HepG2 (cell line): ENCODE measurements around the gene ALLC. TPM values are rescaled to one million over a fixed set of nuclear protein-coding genes. Genes with fewer than 3 reads are reported as not detected.

ENCODE experiments used
- BCL6 ChIP-seq: IDR thresholded peaks from 2 replicates; pipeline ENCODE4 v1.6.1; 2016; ENCODE audit warnings: missing genetic modification reagents, missing compliant biosample characterization
- DMAP1 ChIP-seq: IDR thresholded peaks from 2 replicates; pipeline ENCODE4 v1.6.1; 2016
- GABPB1 ChIP-seq: IDR thresholded peaks from 2 replicates; pipeline ENCODE4 v1.6.1; 2016; ENCODE audit warnings: mild to moderate bottlenecking, missing genetic modification reagents, moderate library complexity, missing compliant biosample characterization
- HDAC1 ChIP-seq: sonication (generic); formaldehyde crosslinking; IDR thresholded peaks from 2 replicates; pipeline ENCODE4 v1.5.1; 2020; ENCODE audit warnings: mild to moderate bottlenecking, missing genetic modification reagents
- KDM5B ChIP-seq: sonication (generic); formaldehyde crosslinking; IDR thresholded peaks from 2 replicates; pipeline ENCODE4 v1.4.0; 2020; ENCODE audit warnings: missing genetic modification reagents, mild to moderate bottlenecking, borderline replicate concordance
- MAFF ChIP-seq: IDR thresholded peaks from 2 replicates; pipeline ENCODE4 v1.6.1; 2011; ENCODE audit warnings: low read depth, low read length, improper control_type of control experiment
- MTA1 ChIP-seq: sonication (generic); formaldehyde crosslinking; IDR thresholded peaks from 2 replicates; pipeline ENCODE4 v1.4.0; 2020; ENCODE audit warnings: missing genetic modification reagents, mild to moderate bottlenecking, borderline replicate concordance
- PHF21A ChIP-seq: sonication (generic); formaldehyde crosslinking; IDR thresholded peaks from 2 replicates; pipeline ENCODE4 v1.5.0; 2020; ENCODE audit warnings: mild to moderate bottlenecking, missing genetic modification reagents
- ZMYM2 ChIP-seq: sonication (generic); formaldehyde crosslinking; IDR thresholded peaks from 2 replicates; pipeline ENCODE4 v1.8.0; 2022; ENCODE audit warnings: mild to moderate bottlenecking, missing genetic modification reagents
- ZNF3 ChIP-seq: IDR thresholded peaks from 2 replicates; pipeline ENCODE4 v1.7.0; 2017; ENCODE audit warnings: inconsistent platforms
- ZNF441 ChIP-seq: sonication (generic); formaldehyde crosslinking; IDR thresholded peaks from 2 replicates; pipeline ENCODE4 v1.7.0; 2021; ENCODE audit warnings: missing genetic modification reagents, borderline replicate concordance
- ZNF768 ChIP-seq: sonication (generic); formaldehyde crosslinking; IDR thresholded peaks from 2 replicates; pipeline ENCODE4 v1.4.0; 2020; ENCODE audit warnings: missing genetic modification reagents
- ZNF883 ChIP-seq: sonication (generic); formaldehyde crosslinking; IDR thresholded peaks from 2 replicates; pipeline ENCODE4 v1.5.1; 2020; ENCODE audit warnings: mild to moderate bottlenecking, missing genetic modification reagents; ENCODE audit errors: not compliant biosample characterization
- polyA plus RNA-seq, 8 experiments: library from polyadenylated mRNA; depleted of rRNA in 3 of 8; stranded (reverse) in 7 of 8; unstranded in 1 of 8; fragments of >200 nt; fragmentation: Illumina TruSeq in 4 of 8; extraction: Trizol in 4 of 8; gene quantifications; 2 replicates each; pipeline versions ENCODE4 v1.2.1 to v1.2.3, GENCODE V29; 2011 to 2016; ENCODE audit warnings: low read depth in 4 of 8, missing spikeins in 1 of 8, mixed read lengths in 1 of 8; ENCODE audit not compliant: insufficient read depth in 1 of 8
- total RNA-seq, 5 experiments: library from RNA; depleted of rRNA; stranded (reverse); fragments of >200 nt; fragmentation: Illumina TruSeq; extraction: Trizol; gene quantifications; 2 replicates each; pipeline ENCODE4 v1.2.3, GENCODE V29; 2016; ENCODE audit warnings: low read depth in 1 of 5
- TF ChIP-seq, protein P1 (sequence below): sonication (generic); formaldehyde crosslinking; IDR thresholded peaks from 2 replicates; pipeline ENCODE4 v1.8.0; 2022; ENCODE audit warnings: missing genetic modification reagents, mild to moderate bottlenecking, moderate library complexity, borderline replicate concordance
- TF ChIP-seq, protein P2 (sequence below): sonication (generic); formaldehyde crosslinking; IDR thresholded peaks from 2 replicates; pipeline ENCODE4 v1.4.0; 2020; ENCODE audit warnings: missing genetic modification reagents, borderline replicate concordance
- TF ChIP-seq, protein P3 (sequence below): sonication (generic); formaldehyde crosslinking; IDR thresholded peaks from 2 replicates; pipeline ENCODE4 v1.5.1; 2020; ENCODE audit warnings: missing genetic modification reagents, mild to moderate bottlenecking, borderline replicate concordance
- TF ChIP-seq, protein P4 (sequence below): sonication (generic); formaldehyde crosslinking; IDR thresholded peaks from 2 replicates; pipeline ENCODE4 v1.4.0; 2020; ENCODE audit warnings: missing genetic modification reagents

ALLC gene
- total and polyA plus RNA-seq, 2 of the 13 experiments (the other 11 are each of a cell fraction or from before 2014, with no cell fraction given) = 0.08 to 0.11 TPM

DNA sequence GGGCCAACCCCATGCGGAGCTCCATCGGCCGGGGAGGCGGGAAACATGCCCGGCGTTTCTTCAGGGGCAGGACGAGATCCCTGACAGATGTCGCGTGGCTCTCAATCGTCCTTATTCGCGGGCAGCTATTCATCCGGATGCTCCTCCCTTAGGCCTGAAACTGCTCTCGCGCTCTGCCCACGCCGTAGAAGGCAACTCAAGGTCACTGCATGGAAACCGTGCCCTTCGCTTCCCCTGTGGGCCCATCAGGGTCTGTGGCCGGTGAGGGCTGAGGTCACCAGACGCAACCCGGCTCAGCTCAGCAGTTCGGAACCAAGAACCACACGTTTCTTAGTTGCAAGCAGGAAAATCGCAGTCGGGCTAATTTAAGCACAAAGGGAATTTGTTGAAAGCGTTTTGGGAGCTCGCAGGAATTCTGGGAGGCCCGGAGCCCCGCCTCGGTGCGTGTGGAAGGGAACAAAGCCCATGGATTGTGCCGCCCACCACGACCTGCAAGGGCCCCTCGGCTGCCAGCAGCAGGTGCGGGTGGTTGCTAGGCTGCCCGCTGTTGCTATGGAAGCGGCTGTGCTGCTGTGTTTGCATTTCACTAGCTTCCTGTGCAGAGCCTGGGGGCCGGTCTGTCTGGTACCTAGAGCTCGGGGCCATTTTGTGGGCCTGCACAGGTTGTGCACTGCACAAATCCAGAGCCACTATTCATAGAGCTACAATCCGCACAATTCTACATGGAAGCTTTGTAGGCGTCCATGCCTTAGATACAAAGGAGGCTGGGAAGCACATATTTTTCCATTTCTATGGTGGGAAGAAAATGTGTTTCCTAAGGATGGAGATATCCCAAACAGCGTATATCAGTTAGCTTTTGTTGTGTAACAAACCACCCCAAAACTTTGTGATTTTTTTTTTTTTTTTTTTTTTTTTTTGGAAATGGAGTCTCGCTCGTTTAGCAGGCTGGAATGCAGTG is 6.0 kb upstream of the ALLC start (continued):
- TF ChIP-seq ZNF883 (CRISPR knock-in tag) (peak; percentile 70), PHF21A (peak; percentile 65; the same call in 1 of the 2 replicates), HDAC1 (CRISPR knock-in tag) (peak; percentile 67), ZNF441 (CRISPR knock-in tag) (no peak), GABPB1 (CRISPR knock-in tag) (peak; percentile 74), DMAP1 (CRISPR knock-in tag) (peak; percentile 73), MAFF (peak; percentile 27; the same call in 1 of the 2 replicates), KDM5B (peak; percentile 51; the same call in 1 of the 2 replicates), BCL6 (CRISPR knock-in tag) (peak; percentile 65), ZNF768 (CRISPR knock-in tag) (peak; percentile 80), ZNF3 (CRISPR knock-in tag) (peak; percentile 75), MTA1 (peak; percentile 82; the same call in 1 of the 2 replicates), ZMYM2 (CRISPR knock-in tag) (peak; percentile 61; the same call in 1 of the 2 replicates)
- TF ChIP-seq, protein P1, sequence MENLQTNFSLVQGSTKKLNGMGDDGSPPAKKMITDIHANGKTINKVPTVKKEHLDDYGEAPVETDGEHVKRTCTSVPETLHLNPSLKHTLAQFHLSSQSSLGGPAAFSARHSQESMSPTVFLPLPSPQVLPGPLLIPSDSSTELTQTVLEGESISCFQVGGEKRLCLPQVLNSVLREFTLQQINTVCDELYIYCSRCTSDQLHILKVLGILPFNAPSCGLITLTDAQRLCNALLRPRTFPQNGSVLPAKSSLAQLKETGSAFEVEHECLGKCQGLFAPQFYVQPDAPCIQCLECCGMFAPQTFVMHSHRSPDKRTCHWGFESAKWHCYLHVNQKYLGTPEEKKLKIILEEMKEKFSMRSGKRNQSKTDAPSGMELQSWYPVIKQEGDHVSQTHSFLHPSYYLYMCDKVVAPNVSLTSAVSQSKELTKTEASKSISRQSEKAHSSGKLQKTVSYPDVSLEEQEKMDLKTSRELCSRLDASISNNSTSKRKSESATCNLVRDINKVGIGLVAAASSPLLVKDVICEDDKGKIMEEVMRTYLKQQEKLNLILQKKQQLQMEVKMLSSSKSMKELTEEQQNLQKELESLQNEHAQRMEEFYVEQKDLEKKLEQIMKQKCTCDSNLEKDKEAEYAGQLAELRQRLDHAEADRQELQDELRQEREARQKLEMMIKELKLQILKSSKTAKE (CRISPR knock-in tag) = peak; percentile 5; the same call in 1 of the 2 replicates
- TF ChIP-seq, protein P2, sequence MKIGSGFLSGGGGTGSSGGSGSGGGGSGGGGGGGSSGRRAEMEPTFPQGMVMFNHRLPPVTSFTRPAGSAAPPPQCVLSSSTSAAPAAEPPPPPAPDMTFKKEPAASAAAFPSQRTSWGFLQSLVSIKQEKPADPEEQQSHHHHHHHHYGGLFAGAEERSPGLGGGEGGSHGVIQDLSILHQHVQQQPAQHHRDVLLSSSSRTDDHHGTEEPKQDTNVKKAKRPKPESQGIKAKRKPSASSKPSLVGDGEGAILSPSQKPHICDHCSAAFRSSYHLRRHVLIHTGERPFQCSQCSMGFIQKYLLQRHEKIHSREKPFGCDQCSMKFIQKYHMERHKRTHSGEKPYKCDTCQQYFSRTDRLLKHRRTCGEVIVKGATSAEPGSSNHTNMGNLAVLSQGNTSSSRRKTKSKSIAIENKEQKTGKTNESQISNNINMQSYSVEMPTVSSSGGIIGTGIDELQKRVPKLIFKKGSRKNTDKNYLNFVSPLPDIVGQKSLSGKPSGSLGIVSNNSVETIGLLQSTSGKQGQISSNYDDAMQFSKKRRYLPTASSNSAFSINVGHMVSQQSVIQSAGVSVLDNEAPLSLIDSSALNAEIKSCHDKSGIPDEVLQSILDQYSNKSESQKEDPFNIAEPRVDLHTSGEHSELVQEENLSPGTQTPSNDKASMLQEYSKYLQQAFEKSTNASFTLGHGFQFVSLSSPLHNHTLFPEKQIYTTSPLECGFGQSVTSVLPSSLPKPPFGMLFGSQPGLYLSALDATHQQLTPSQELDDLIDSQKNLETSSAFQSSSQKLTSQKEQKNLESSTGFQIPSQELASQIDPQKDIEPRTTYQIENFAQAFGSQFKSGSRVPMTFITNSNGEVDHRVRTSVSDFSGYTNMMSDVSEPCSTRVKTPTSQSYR (CRISPR knock-in tag) = no peak
- TF ChIP-seq, protein P3, sequence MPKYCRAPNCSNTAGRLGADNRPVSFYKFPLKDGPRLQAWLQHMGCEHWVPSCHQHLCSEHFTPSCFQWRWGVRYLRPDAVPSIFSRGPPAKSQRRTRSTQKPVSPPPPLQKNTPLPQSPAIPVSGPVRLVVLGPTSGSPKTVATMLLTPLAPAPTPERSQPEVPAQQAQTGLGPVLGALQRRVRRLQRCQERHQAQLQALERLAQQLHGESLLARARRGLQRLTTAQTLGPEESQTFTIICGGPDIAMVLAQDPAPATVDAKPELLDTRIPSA (CRISPR knock-in tag) = 0 out of 2 replicates have a peak, but pooled peaks have one; percentile 49
- TF ChIP-seq, protein P4, sequence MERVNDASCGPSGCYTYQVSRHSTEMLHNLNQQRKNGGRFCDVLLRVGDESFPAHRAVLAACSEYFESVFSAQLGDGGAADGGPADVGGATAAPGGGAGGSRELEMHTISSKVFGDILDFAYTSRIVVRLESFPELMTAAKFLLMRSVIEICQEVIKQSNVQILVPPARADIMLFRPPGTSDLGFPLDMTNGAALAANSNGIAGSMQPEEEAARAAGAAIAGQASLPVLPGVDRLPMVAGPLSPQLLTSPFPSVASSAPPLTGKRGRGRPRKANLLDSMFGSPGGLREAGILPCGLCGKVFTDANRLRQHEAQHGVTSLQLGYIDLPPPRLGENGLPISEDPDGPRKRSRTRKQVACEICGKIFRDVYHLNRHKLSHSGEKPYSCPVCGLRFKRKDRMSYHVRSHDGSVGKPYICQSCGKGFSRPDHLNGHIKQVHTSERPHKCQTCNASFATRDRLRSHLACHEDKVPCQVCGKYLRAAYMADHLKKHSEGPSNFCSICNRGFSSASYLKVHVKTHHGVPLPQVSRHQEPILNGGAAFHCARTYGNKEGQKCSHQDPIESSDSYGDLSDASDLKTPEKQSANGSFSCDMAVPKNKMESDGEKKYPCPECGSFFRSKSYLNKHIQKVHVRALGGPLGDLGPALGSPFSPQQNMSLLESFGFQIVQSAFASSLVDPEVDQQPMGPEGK (CRISPR knock-in tag) = peak; percentile 84
